Measurements from ENCODE around the gene CCDC70.

The CCDC70 gene

GRCh38 chr13:51912091-51912490 lies 50.3 kb downstream of the CCDC70 start:
- no peak for DNase-seq

- DNase-seq = no peak
Measured at GRCh38 chr13:51912511-51913225, 50.9 kb downstream of the CCDC70 start.

DNA sequence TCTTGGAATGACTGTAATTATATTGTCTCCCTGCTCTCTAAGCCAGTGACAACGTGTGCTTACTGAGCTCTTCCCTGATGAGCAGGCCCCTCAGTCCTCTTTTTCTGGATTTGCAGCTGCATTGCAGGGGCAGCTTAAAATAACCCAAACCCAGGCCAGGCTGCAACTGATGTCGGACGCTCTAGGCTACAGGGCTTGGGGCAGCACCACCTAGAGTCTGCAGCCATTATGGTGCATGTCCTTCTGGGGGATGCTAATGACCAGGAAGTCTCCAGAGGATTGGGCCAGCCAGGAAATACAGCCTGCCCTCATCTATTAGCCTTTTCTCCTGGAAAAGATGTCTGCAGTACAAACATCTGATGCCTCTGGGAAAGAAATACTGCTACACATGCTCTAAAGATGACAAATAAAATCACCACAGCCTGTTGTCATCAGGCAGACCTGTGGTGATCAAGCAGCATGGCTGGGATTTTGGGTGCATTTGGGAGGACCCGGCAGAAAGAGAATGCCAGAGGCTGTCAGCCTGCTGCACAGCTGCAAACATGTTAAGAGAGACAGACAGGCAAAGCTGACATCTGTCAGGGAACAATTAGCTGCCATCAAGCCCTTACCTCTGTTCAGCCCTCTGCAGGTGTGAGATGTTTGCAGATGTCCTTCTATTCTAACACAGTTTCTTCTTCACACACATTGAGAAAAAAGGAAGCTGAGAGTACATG lies 51.8 kb downstream of the CCDC70 start:
- DNase-seq = no peak

DNA sequence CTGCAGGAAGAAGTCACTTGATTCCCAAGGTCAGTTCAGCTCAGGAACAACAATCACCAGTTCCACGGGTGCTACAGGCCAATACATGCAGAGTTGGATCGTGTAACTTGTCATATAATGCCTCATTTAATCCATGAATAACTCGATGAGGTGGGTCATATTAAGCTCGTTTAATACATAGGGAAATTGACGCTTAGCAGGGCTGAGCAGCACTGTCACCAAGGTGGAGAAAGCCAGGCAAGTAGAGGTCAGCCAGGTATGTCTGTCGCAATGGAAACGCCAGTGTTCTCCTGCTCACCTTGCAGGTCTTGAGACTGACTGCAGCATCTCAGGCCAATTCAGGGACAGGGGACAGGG lies 52.3 kb downstream of the CCDC70 start:
- DNase-seq = no peak
